ENCODE results near the gene CASK. TPM values are rescaled to one million over a fixed set of nuclear protein-coding genes. Genes with fewer than 3 reads are reported as not detected.

The CASK gene
- total and polyA plus RNA-seq, 4 experiments from 2014 or later: 3.8 to 116 (median 68.6) TPM

DNA sequence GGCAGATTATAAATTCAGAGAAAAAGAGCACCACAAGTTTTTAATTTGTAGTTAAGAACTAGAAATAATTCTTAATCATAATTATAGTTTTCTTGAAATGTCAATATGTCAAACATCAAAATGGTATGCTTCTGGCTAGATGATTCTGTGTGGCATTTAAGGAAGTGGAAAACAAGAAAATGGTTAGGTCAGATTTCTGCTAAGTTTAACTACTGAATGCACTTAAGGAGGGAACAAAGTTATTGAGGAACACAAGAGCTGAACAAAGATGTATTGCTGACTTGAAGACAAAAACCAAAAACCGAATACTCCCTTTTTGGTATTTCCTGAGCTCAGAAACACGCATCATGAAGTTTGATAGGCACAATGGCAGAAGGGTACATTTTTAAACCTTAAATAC lies 293.3 kb downstream of the CASK start:
- intact Hi-C loops (cut with micrococcal nuclease): no loop called here
- Histone ChIP-seq H3K4me1 (ENCODE audit: insufficient read depth, low read length) (no peaks in the 10 kb centered on the region), H3K4me3 (ENCODE audit: low read length in 2 of 2) (no peak overlapping the region), H3K36me3 (ENCODE audit: insufficient read depth, low read length) (no peaks in the 10 kb centered on the region), H3K27me3 (ENCODE audit: insufficient read depth, low read length) (no peaks in the 10 kb centered on the region), H3K9me3 (ENCODE audit: control insufficient read depth in 1 of 2, low read length in 2 of 2) (no peaks in the 10 kb centered on the region), H3K27ac (ENCODE audit: low read depth, low read length) (no peak overlapping the region)
- Mint-ChIP-seq H3K9me3 (no peaks in the 10 kb centered on the region), H3K27me3 (no peaks in the 10 kb centered on the region), H3K4me1 (no peaks in the 10 kb centered on the region), H3K27ac (peak overlapping the region in 1 of 7 donors; percentile 47), H3K36me3 (peaks cover 16 to 17% of the 10 kb centered on the region in 2 donors), H3K4me3 (no peak overlapping the region)
- ChIA-PET CTCF (ENCODE audit: partially characterized antibody) (no interaction called here), POLR2A (ENCODE audit: partially characterized antibody) (no interaction called here)
- no peak for DNase-seq

- Histone ChIP-seq H3K4me3 (ENCODE audit: low read length in 2 of 2) (no peak overlapping the region), H3K36me3 (ENCODE audit: insufficient read depth, low read length) (no peaks in the 10 kb centered on the region), H3K4me1 (ENCODE audit: insufficient read depth, low read length) (no peaks in the 10 kb centered on the region), H3K9me3 (ENCODE audit: control insufficient read depth in 1 of 2, low read length in 2 of 2) (no peaks in the 10 kb centered on the region), H3K27ac (ENCODE audit: low read depth, low read length) (no peak overlapping the region), H3K27me3 (ENCODE audit: insufficient read depth, low read length) (no peaks in the 10 kb centered on the region)
- peaks cover 0 to 2% (median 0%) of the 10 kb centered on the region in 4 donors for H3K4me1 Mint-ChIP-seq
- POLR2A ChIA-PET (ENCODE audit: partially characterized antibody): no interaction called here
- peaks cover 19 to 20% of the 10 kb centered on the region in 2 donors for H3K36me3 Mint-ChIP-seq
- CTCF ChIA-PET (ENCODE audit: partially characterized antibody): no interaction called here
- no peaks in the 10 kb centered on the region for H3K9me3 Mint-ChIP-seq
- DNase-seq: no peak
- intact Hi-C loops (cut with micrococcal nuclease): no loop called here
- no peaks in the 10 kb centered on the region for H3K27me3 Mint-ChIP-seq
- H3K4me3 Mint-ChIP-seq: no peak overlapping the region
- H3K27ac Mint-ChIP-seq: no peak overlapping the region
Measured at GRCh38 chrX:41629539-41629938, 293.8 kb downstream of the CASK start.

GRCh38 chrX:41621222-41621723 lies 302.1 kb downstream of the CASK start:
- intact Hi-C loops (cut with micrococcal nuclease): no loop called here
- H3K4me3 Mint-ChIP-seq: no peak overlapping the region
- CTCF ChIA-PET (ENCODE audit: partially characterized antibody): no interaction called here
- peaks cover 16 to 22% of the 10 kb centered on the region in 2 donors for H3K36me3 Mint-ChIP-seq
- POLR2A ChIA-PET (ENCODE audit: partially characterized antibody): no interaction called here
- H3K9me3 Mint-ChIP-seq: no peaks in the 10 kb centered on the region
- no peak overlapping the region for H3K27ac Mint-ChIP-seq
- H3K4me1 Mint-ChIP-seq: peaks cover 0 to 16% (median 3%) of the 10 kb centered on the region in 4 donors
- no peaks in the 10 kb centered on the region for H3K4me1 ChIP-seq (ENCODE audit: insufficient read depth, low read length)
- H3K36me3 ChIP-seq (ENCODE audit: insufficient read depth, low read length): no peaks in the 10 kb centered on the region
- no peaks in the 10 kb centered on the region for H3K27me3 Mint-ChIP-seq
- H3K9me3 ChIP-seq (ENCODE audit: control insufficient read depth in 1 of 2, low read length in 2 of 2): no peaks in the 10 kb centered on the region
- no peak for DNase-seq
- H3K27ac ChIP-seq (ENCODE audit: low read depth, low read length): no peak overlapping the region
- no peak overlapping the region for H3K4me3 ChIP-seq (ENCODE audit: low read length in 2 of 2)
- H3K27me3 ChIP-seq (ENCODE audit: insufficient read depth, low read length): no peaks in the 10 kb centered on the region

DNA sequence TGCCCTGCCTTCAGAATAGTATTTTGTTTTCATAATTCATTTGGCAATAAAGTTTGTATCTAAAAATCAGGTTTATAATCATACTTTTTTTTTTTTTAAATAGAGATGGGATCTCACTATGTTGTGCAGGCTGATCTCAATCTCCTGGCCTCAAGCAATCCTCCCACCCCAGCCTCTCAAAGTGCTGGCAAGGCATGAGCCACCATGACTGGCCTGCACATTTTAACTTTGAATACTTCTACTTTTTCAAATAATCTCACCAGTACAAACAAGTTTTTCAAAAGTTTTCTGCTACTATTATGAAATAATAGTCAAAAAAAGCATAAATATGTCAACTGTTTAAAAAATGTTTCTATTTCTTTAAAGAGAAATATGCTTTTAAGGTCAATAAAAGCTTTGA lies 304.1 kb downstream of the CASK start:
- H3K27ac Mint-ChIP-seq: no peak overlapping the region
- H3K4me3 ChIP-seq (ENCODE audit: low read length in 2 of 2): no peak overlapping the region
- H3K27ac ChIP-seq (ENCODE audit: low read depth, low read length): no peak overlapping the region
- no peaks in the 10 kb centered on the region for H3K9me3 Mint-ChIP-seq
- no peaks in the 10 kb centered on the region for H3K36me3 ChIP-seq (ENCODE audit: insufficient read depth, low read length)
- H3K9me3 ChIP-seq (ENCODE audit: control insufficient read depth in 1 of 2, low read length in 2 of 2): no peaks in the 10 kb centered on the region
- POLR2A ChIA-PET (ENCODE audit: partially characterized antibody): no interaction called here
- peaks cover 5 to 13% of the 10 kb centered on the region in 2 donors for H3K36me3 Mint-ChIP-seq
- DNase-seq: no peak
- intact Hi-C loops (cut with micrococcal nuclease): no loop called here
- CTCF ChIA-PET (ENCODE audit: partially characterized antibody): no interaction called here
- no peaks in the 10 kb centered on the region for H3K27me3 Mint-ChIP-seq
- H3K4me3 Mint-ChIP-seq: no peak overlapping the region
- no peaks in the 10 kb centered on the region for H3K4me1 ChIP-seq (ENCODE audit: insufficient read depth, low read length)
- no peaks in the 10 kb centered on the region for H3K27me3 ChIP-seq (ENCODE audit: insufficient read depth, low read length)
- H3K4me1 Mint-ChIP-seq: peaks cover 0 to 10% (median 3%) of the 10 kb centered on the region in 4 donors

DNA sequence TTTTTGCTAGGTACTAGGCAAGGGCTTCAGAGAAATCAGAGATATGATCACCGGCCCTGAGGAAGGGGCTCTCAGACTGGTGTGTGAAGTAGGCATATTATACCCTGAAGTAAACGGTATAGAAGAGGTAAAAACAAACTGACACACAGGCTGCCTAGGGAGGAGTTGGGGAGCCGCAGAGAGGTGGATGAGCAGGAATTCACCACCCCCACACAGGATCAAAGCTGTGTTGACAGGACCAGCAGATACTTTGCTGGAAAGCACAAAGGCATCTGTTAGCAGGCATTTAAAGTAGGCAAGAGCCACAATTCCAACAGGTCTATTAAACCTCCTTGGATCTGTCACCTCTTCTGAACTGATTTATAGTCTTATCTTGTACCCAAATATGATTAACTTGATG lies 306.4 kb downstream of the CASK start:
- Mint-ChIP-seq H3K36me3 (peaks cover 0 to 6% of the 10 kb centered on the region in 2 donors), H3K27ac (no peak overlapping the region), H3K27me3 (no peaks in the 10 kb centered on the region), H3K9me3 (no peaks in the 10 kb centered on the region), H3K4me3 (no peak overlapping the region), H3K4me1 (peaks cover 0 to 4% (median 2%) of the 10 kb centered on the region in 4 donors)
- DNase-seq: no peak
- Histone ChIP-seq H3K27me3 (ENCODE audit: insufficient read depth, low read length) (no peaks in the 10 kb centered on the region), H3K4me1 (ENCODE audit: insufficient read depth, low read length) (no peaks in the 10 kb centered on the region), H3K9me3 (ENCODE audit: control insufficient read depth in 1 of 2, low read length in 2 of 2) (no peaks in the 10 kb centered on the region), H3K4me3 (ENCODE audit: low read length in 2 of 2) (no peak overlapping the region), H3K36me3 (ENCODE audit: insufficient read depth, low read length) (no peaks in the 10 kb centered on the region), H3K27ac (ENCODE audit: low read depth, low read length) (no peak overlapping the region)
- intact Hi-C loops (cut with micrococcal nuclease): no loop called here
- ChIA-PET CTCF (ENCODE audit: partially characterized antibody) (no interaction called here), POLR2A (ENCODE audit: partially characterized antibody) (no interaction called here)

DNA sequence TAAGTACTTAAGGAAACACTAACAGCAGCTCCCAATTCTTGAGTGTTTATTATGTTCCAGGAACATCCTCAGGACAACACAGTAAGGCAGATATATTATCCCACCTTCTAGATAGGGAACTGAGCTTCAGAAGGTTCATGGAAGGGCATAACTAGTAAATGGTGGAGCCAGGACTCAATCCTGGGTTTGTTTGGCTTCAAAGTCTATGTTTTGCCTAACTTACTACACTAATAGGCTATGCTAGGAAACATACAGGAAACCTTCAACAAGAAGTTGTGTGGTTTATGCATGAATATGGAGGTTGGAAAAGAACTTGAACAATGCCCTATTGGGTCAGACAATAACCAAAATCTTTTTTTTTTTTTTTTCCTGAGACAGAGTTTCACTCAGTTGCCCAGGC lies 307.1 kb downstream of the CASK start:
- H3K9me3 ChIP-seq (ENCODE audit: control insufficient read depth in 1 of 2, low read length in 2 of 2): no peaks in the 10 kb centered on the region
- H3K4me3 ChIP-seq (ENCODE audit: low read length in 2 of 2): no peak overlapping the region
- H3K4me3 Mint-ChIP-seq: no peak overlapping the region
- ChIA-PET POLR2A (ENCODE audit: partially characterized antibody) (no interaction called here), CTCF (ENCODE audit: partially characterized antibody) (no interaction called here)
- intact Hi-C loops (cut with micrococcal nuclease): no loop called here
- H3K27ac Mint-ChIP-seq: no peak overlapping the region
- peaks cover 0 to 4% (median 2%) of the 10 kb centered on the region in 4 donors for H3K4me1 Mint-ChIP-seq
- H3K36me3 Mint-ChIP-seq: peaks cover 0 to 6% of the 10 kb centered on the region in 2 donors
- H3K27me3 Mint-ChIP-seq: no peaks in the 10 kb centered on the region
- no peak overlapping the region for H3K27ac ChIP-seq (ENCODE audit: low read depth, low read length)
- H3K9me3 Mint-ChIP-seq: no peaks in the 10 kb centered on the region
- no peaks in the 10 kb centered on the region for H3K4me1 ChIP-seq (ENCODE audit: insufficient read depth, low read length)
- H3K36me3 ChIP-seq (ENCODE audit: insufficient read depth, low read length): no peaks in the 10 kb centered on the region
- DNase-seq: no peak
- H3K27me3 ChIP-seq (ENCODE audit: insufficient read depth, low read length): no peaks in the 10 kb centered on the region

DNA sequence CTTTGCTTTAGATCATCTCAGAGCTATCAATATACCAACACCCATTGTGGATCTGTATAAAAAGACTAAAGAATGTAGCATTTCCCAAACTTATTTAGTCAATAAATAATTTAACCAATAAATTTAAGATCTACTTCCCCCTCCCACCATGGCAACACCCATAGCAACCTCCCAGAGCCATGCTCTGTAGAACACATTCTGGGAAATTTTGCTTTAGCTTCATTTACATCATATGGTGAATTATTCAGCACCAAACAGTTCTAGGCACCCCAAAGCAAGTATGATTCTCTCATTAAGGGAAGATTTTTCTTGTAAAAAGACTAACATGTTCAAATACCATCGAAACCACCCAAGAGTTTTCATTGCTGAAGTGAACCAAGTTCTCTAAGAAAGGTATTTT lies 315.1 kb downstream of the CASK start:
- H3K27ac Mint-ChIP-seq: peak overlapping the region in 1 of 7 donors; percentile 20

More for the DNA sequence above, 315.1 kb downstream of the CASK start:
- Mint-ChIP-seq H3K4me1 (no peaks in the 10 kb centered on the region), H3K27me3 (no peaks in the 10 kb centered on the region), H3K9me3 (no peaks in the 10 kb centered on the region), H3K4me3 (no peak overlapping the region), H3K36me3 (peaks cover 11 to 23% of the 10 kb centered on the region in 2 donors)
- CTCF ChIA-PET (ENCODE audit: partially characterized antibody): no interaction called here
- H3K36me3 ChIP-seq (ENCODE audit: insufficient read depth, low read length): peaks cover 4% of the 10 kb centered on the region
- intact Hi-C loops (cut with micrococcal nuclease): no loop called here
- H3K27ac ChIP-seq (ENCODE audit: low read depth, low read length): no peak overlapping the region
- no peaks in the 10 kb centered on the region for H3K27me3 ChIP-seq (ENCODE audit: insufficient read depth, low read length)
- POLR2A ChIA-PET (ENCODE audit: partially characterized antibody): no interaction called here
- no peaks in the 10 kb centered on the region for H3K4me1 ChIP-seq (ENCODE audit: insufficient read depth, low read length)
- H3K4me3 ChIP-seq (ENCODE audit: low read length in 2 of 2): no peak overlapping the region
- DNase-seq: no peak
- no peaks in the 10 kb centered on the region for H3K9me3 ChIP-seq (ENCODE audit: control insufficient read depth in 1 of 2, low read length in 2 of 2)
